Breast epithelium (tissue), 3 donors: ENCODE data around the gene MAPKAPK3.

ENCODE experiments used
- CTCF ChIP-seq, 3 donors: fragments of 450-650 bp; IDR thresholded peaks; one replicate each; pipeline ENCODE4 v1.5.1; 2016 to 2017; ENCODE audit warnings: antibody characterized with exemption in 3 of 3, mild to moderate bottlenecking in 3 of 3, moderate library complexity in 3 of 3
- POLR2A ChIP-seq: fragments of 450-650 bp; IDR thresholded peaks from one replicate; pipeline ENCODE4 v1.6.1; 2016; ENCODE audit warnings: antibody characterized with exemption, mild to moderate bottlenecking, moderate library complexity

GRCh38 chr3:50620820-50621219 lies 3.9 kb downstream of the MAPKAPK3 start:
- TF ChIP-seq CTCF (IDR thresholded peaks at IDR 0.05): no peak
- TF ChIP-seq POLR2A: no peak
